ENCODE measurements around the gene POLR1F. TPM values are rescaled to one million over a fixed set of nuclear protein-coding genes. Genes with fewer than 3 reads are reported as not detected.

Gene POLR1F
- polyA plus RNA-seq, 1 of the 3 experiments (the other 2 are of a cell fraction) = 5.1 TPM

DNA sequence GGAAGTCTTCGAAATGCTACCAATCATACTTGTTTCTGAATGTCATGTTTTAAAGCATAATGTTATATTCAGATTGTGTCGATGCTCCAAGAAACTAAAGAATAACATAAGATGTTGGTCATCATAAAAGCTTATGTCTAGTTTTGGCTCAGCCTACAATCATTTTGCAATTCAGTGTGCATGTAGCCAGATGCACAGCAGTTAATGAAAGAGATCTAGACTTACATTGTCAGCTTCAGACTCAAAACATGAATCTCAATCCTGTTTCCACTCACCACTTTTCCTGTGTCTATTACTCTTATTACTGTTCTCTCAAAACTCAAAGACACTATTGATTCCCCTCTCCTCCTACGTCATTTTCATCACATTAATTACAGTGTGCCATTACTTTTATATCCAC is 43.2 kb upstream of the POLR1F start:
- Histone ChIP-seq H3K4me2 (no peak overlapping the region), H3K9me2 (no peaks in the 10 kb centered on the region), H3K36me3 (replicated peaks in 1 of 2; ENCODE audit: control insufficient read depth in 1 of 2, insufficient read depth in 2 of 2, low read length in 1 of 2) (no peaks in the 10 kb centered on the region), H3K27ac (ENCODE audit: low read depth in 2 of 2, low read length in 1 of 2) (no peak overlapping the region), H3K27me3 (ENCODE audit: insufficient read depth) (peaks cover 5% of the 10 kb centered on the region; the same call in 1 of the 2 replicates), H3K79me2 (ENCODE audit: insufficient read depth) (no peaks in the 10 kb centered on the region), H2AFZ (ENCODE audit: low read depth) (no peak overlapping the region), H4K20me1 (ENCODE audit: insufficient read depth) (no peaks in the 10 kb centered on the region), H3K4me1 (ENCODE audit: control insufficient read depth in 1 of 2, insufficient read depth in 2 of 2, low read depth in 1 of 2, low read length in 1 of 2) (no peaks in the 10 kb centered on the region), H3F3A (replicated peaks; ENCODE audit: insufficient read depth) (no peaks in the 10 kb centered on the region), H3K4me3 (ENCODE audit: low read depth in 2 of 2, low read length in 1 of 2) (no peak overlapping the region), H3K9me3 (no peaks in the 10 kb centered on the region), H3K9ac (no peak overlapping the region)
- POLR2A ChIA-PET = no interaction called here
- DNase-seq = no peak
- TF ChIP-seq MAX (IDR thresholded peaks at IDR 0.05; ENCODE audit: low read depth) = no peak
- TF ChIP-seq CTCF (IDR thresholded peaks at IDR 0.05) = no peak
- TF ChIP-seq YY1 (IDR thresholded peaks at IDR 0.05; ENCODE audit: low read depth) = no peak
- no peak for TF ChIP-seq EZH2phosphoT487 (IDR thresholded peaks at IDR 0.05; ENCODE audit: borderline replicate concordance, low read depth)
- TF ChIP-seq RAD21 (IDR thresholded peaks at IDR 0.05; ENCODE audit: low read length) = no peak
- TF ChIP-seq TEAD4 (IDR thresholded peaks at IDR 0.05; ENCODE audit: borderline replicate concordance, insufficient read depth) = no peak
- no peak for TF ChIP-seq NRF1 (IDR thresholded peaks at IDR 0.05; ENCODE audit: low read depth, low read length)
- no peak for TF ChIP-seq IRF3 (IDR thresholded peaks at IDR 0.05; ENCODE audit: low read depth, low read length)
- TF ChIP-seq GABPA (IDR thresholded peaks at IDR 0.05; ENCODE audit: low read depth) = no peak
- no peak for TF ChIP-seq USF2 (IDR thresholded peaks at IDR 0.05; ENCODE audit: borderline replicate concordance, low read depth, low read length)
- no peak for TF ChIP-seq GATA2 (CRISPR knock-in tag; IDR thresholded peaks at IDR 0.05)
- TF ChIP-seq, protein P1, sequence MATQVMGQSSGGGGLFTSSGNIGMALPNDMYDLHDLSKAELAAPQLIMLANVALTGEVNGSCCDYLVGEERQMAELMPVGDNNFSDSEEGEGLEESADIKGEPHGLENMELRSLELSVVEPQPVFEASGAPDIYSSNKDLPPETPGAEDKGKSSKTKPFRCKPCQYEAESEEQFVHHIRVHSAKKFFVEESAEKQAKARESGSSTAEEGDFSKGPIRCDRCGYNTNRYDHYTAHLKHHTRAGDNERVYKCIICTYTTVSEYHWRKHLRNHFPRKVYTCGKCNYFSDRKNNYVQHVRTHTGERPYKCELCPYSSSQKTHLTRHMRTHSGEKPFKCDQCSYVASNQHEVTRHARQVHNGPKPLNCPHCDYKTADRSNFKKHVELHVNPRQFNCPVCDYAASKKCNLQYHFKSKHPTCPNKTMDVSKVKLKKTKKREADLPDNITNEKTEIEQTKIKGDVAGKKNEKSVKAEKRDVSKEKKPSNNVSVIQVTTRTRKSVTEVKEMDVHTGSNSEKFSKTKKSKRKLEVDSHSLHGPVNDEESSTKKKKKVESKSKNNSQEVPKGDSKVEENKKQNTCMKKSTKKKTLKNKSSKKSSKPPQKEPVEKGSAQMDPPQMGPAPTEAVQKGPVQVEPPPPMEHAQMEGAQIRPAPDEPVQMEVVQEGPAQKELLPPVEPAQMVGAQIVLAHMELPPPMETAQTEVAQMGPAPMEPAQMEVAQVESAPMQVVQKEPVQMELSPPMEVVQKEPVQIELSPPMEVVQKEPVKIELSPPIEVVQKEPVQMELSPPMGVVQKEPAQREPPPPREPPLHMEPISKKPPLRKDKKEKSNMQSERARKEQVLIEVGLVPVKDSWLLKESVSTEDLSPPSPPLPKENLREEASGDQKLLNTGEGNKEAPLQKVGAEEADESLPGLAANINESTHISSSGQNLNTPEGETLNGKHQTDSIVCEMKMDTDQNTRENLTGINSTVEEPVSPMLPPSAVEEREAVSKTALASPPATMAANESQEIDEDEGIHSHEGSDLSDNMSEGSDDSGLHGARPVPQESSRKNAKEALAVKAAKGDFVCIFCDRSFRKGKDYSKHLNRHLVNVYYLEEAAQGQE (IDR thresholded peaks at IDR 0.05; ENCODE audit: low read depth, low read length) = no peak
- TF ChIP-seq RCOR1 (IDR thresholded peaks at IDR 0.05; ENCODE audit: low read length) = no peak
- no peak for TF ChIP-seq POLR2AphosphoS5 (IDR thresholded peaks at IDR 0.05; ENCODE audit: low read depth, low read length)
- TF ChIP-seq USF1 (IDR thresholded peaks at IDR 0.05; ENCODE audit: borderline replicate concordance, low read depth) = no peak
- TF ChIP-seq RXRA (IDR thresholded peaks at IDR 0.05; ENCODE audit: borderline replicate concordance, low read depth) = no peak
- TF ChIP-seq ZBTB33 (IDR thresholded peaks at IDR 0.05; ENCODE audit: borderline replicate concordance, low read depth) = no peak
- WGBS (ENCODE audit: low lambda C conversion rate) = 28% methylated on average over 3 of the region's 3 CpGs
- CTCF ChIA-PET = interaction anchor here (1.2 to 2.5 kb wide), 6 partner anchors 9 to 900 kb away, joined by 3 to 16 read pairs (median 6); no protein-coding TSS in a partner anchor

Measured in SK-N-SH (cell line).